Measurements from ENCODE around the gene RPGRIP1L. TPM values are rescaled to one million over a fixed set of nuclear protein-coding genes. Genes with fewer than 3 reads are reported as not detected.
A peak's percentile ranks its signal among the peaks of the same experiment; 100 is the strongest.

The RPGRIP1L gene
- total and polyA plus RNA-seq, 2 of the 13 experiments (the other 11 are each of a cell fraction or from before 2014, with no cell fraction given): 5.0 to 13.5 TPM

GRCh38 chr16:53703590-53704444 is at the start of gene RPGRIP1L, which contains the start of gene FTO (continued):
- TF ChIP-seq ISL2 (CRISPR knock-in tag; IDR thresholded peaks at IDR 0.05) (peak; percentile 58), ATAD3A (CRISPR knock-in tag; IDR thresholded peaks at IDR 0.05) (no peak), CBFB (CRISPR knock-in tag; IDR thresholded peaks at IDR 0.05) (peak; percentile 70; the same call in 1 of the 2 replicates), ZBTB34 (CRISPR knock-in tag; IDR thresholded peaks at IDR 0.05) (no peak), KDM5B (CRISPR knock-in tag; IDR thresholded peaks at IDR 0.05; ENCODE audit: borderline replicate concordance) (peak; percentile 89), ATF7-NPFF (CRISPR knock-in tag; IDR thresholded peaks at IDR 0.05; ENCODE audit: low read depth) (peak; percentile 60; the same call in 1 of the 2 replicates), CBX1 (IDR thresholded peaks at IDR 0.05; ENCODE audit: low read depth) (no peak), ZBTB3 (CRISPR knock-in tag; IDR thresholded peaks at IDR 0.05; ENCODE audit: borderline replicate concordance, low read depth) (no peak), RFXAP (CRISPR knock-in tag; IDR thresholded peaks at IDR 0.05; ENCODE audit: borderline replicate concordance) (peak; percentile 54), SNRNP70 (IDR thresholded peaks at IDR 0.05; ENCODE audit: low read depth, low read length) (no peak), PRPF4 (IDR thresholded peaks at IDR 0.05; ENCODE audit: low read depth, low read length, poor library complexity, severe bottlenecking) (no peak), PHF5A (CRISPR knock-in tag; IDR thresholded peaks at IDR 0.05; ENCODE audit: low read depth, unreplicated experiment) (peak; percentile 18), ZNF572 (CRISPR knock-in tag; IDR thresholded peaks at IDR 0.05) (peak; percentile 95), RFX3 (CRISPR knock-in tag; IDR thresholded peaks at IDR 0.05) (peak; percentile 93), ZNF691 (CRISPR knock-in tag; IDR thresholded peaks at IDR 0.05; ENCODE audit: borderline replicate concordance, low read depth) (peak; percentile 42; the same call in 1 of the 2 replicates), BCL3 (CRISPR knock-in tag; IDR thresholded peaks at IDR 0.05) (0 out of 2 replicates have a peak, but pooled peaks have one; percentile 31), ZNF367 (CRISPR knock-in tag; IDR thresholded peaks at IDR 0.05; ENCODE audit: borderline replicate concordance) (0 out of 2 replicates have a peak, but pooled peaks have one; percentile 47), SALL2 (CRISPR knock-in tag; IDR thresholded peaks at IDR 0.05) (peak; percentile 78), DZIP1 (CRISPR knock-in tag; IDR thresholded peaks at IDR 0.05) (no peak), KDM6A (CRISPR knock-in tag; IDR thresholded peaks at IDR 0.05; ENCODE audit: low read depth) (no peak; the same call in 1 of the 2 replicates), FOXP4 (CRISPR knock-in tag; IDR thresholded peaks at IDR 0.05) (peak; percentile 62; the same call in 1 of the 2 replicates)
